ENCODE measurements around the gene PDCD11.
"Not testable (repeated sequence)": the region's sequence is repeated elsewhere in the genome, so short reads cannot be mapped to it uniquely, and the experiment has no call there.

PDCD11 gene

GRCh38 chr10:103479135-103479534 is 82.7 kb downstream of the PDCD11 start, which contains the start of gene CALHM3:
TSS of gene CALHM3 (minus strand) at chr10:103479240. CDS start at chr10:103479032, 208 bp downstream.
- peak; percentile 60 for DNase-seq

GRCh38 chr10:103480521-103480920 is 84.1 kb downstream of the PDCD11 start:
- peaks cover 4% of the 10 kb centered on the region for H3K4me1 ChIP-seq (ENCODE audit: control insufficient read depth, low read depth, low read length)
- no peak overlapping the region for H3K56ac ChIP-seq (ENCODE audit: low read length)
- no peaks in the 10 kb centered on the region for H3K36me3 ChIP-seq (ENCODE audit: control insufficient read depth, insufficient read depth, low read length)
- no peak overlapping the region for H3K4ac ChIP-seq (ENCODE audit: low read depth, low read length)
- H2AK5ac ChIP-seq (ENCODE audit: low read length), result no peak overlapping the region
- WGBS (ENCODE audit: extremely low coverage, insufficient coverage, low lambda C conversion rate), result no CpG with 5 or more reads among the region's 5 CpGs
- H3K23ac ChIP-seq (ENCODE audit: low read length), result no peak overlapping the region
- H3K27ac ChIP-seq (ENCODE audit: low read depth, low read length), result no peak overlapping the region
- no peak overlapping the region for H3K4me2 ChIP-seq (ENCODE audit: low read length)
- no peaks in the 10 kb centered on the region for H3K27me3 ChIP-seq (ENCODE audit: insufficient read depth, low read length, poor library complexity)
- no peak overlapping the region for H3K18ac ChIP-seq (ENCODE audit: low read length)
- H2BK15ac ChIP-seq (replicated peaks; ENCODE audit: low read depth), result no peak overlapping the region
- no peak overlapping the region for H4K5ac ChIP-seq (ENCODE audit: low read length)
- no peaks in the 10 kb centered on the region for H3K79me2 ChIP-seq (ENCODE audit: control insufficient read depth, insufficient read depth, low read length)
- no peaks in the 10 kb centered on the region for H3K79me1 ChIP-seq (ENCODE audit: low read length)
- no peak overlapping the region for H3K9ac ChIP-seq (ENCODE audit: low read length)
- H3K4me3 ChIP-seq (ENCODE audit: low read length), result no peak overlapping the region
- H4K8ac ChIP-seq (ENCODE audit: low read depth, low read length), result no peak overlapping the region
- H2BK120ac ChIP-seq (ENCODE audit: low read depth, low read length), result no peak overlapping the region
- DNase-seq, result no peak
- no peak overlapping the region for H2BK5ac ChIP-seq (ENCODE audit: low read length)

More at GRCh38 chr10:103479135-103479534, 82.7 kb downstream of the PDCD11 start, which contains the start of gene CALHM3:
- no peak within 1 kb of the TSS for H2BK5ac ChIP-seq (ENCODE audit: low read length)
- no peak within 1 kb of the TSS for H3K4me3 ChIP-seq (ENCODE audit: low read length)
- no peaks in the 10 kb centered on the region for H3K27me3 ChIP-seq (ENCODE audit: insufficient read depth, low read length, poor library complexity)
- no peaks in the 10 kb centered on the region for H3K79me1 ChIP-seq (ENCODE audit: low read length)
- no peaks in the 10 kb centered on the region for H3K36me3 ChIP-seq (ENCODE audit: control insufficient read depth, insufficient read depth, low read length)
- H2BK15ac ChIP-seq (replicated peaks; ENCODE audit: low read depth), result no peak within 1 kb of the TSS
- WGBS (ENCODE audit: extremely low coverage, insufficient coverage, low lambda C conversion rate), result no CpG with 5 or more reads among the region's 7 CpGs
- H3K4me2 ChIP-seq (ENCODE audit: low read length), result no peak within 1 kb of the TSS
- no peak within 1 kb of the TSS for H4K8ac ChIP-seq (ENCODE audit: low read depth, low read length)
- no peak within 1 kb of the TSS for H3K56ac ChIP-seq (ENCODE audit: low read length)
- no peak within 1 kb of the TSS for H3K18ac ChIP-seq (ENCODE audit: low read length)
- H3K4ac ChIP-seq (ENCODE audit: low read depth, low read length), result no peak within 1 kb of the TSS
- no peak within 1 kb of the TSS for H3K27ac ChIP-seq (ENCODE audit: low read depth, low read length)
- H3K23ac ChIP-seq (ENCODE audit: low read length), result no peak within 1 kb of the TSS
- H3K9ac ChIP-seq (ENCODE audit: low read length), result no peak within 1 kb of the TSS
- H2AK5ac ChIP-seq (ENCODE audit: low read length), result no peak within 1 kb of the TSS
- H3K4me1 ChIP-seq (ENCODE audit: control insufficient read depth, low read depth, low read length), result peaks cover 4% of the 10 kb centered on the region
- no peak within 1 kb of the TSS for H4K5ac ChIP-seq (ENCODE audit: low read length)
- H2BK120ac ChIP-seq (ENCODE audit: low read depth, low read length), result no peak within 1 kb of the TSS
- H3K79me2 ChIP-seq (ENCODE audit: control insufficient read depth, insufficient read depth, low read length), result no peaks in the 10 kb centered on the region

- no peaks in the 10 kb centered on the region for H3K79me1 ChIP-seq (ENCODE audit: low read length)
- H3K27me3 ChIP-seq (ENCODE audit: insufficient read depth, low read length, poor library complexity), result no peaks in the 10 kb centered on the region
- no peaks in the 10 kb centered on the region for H3K36me3 ChIP-seq (ENCODE audit: control insufficient read depth, insufficient read depth, low read length)
- H4K5ac ChIP-seq (ENCODE audit: low read length), result no peak overlapping the region
- no peak overlapping the region for H3K4me2 ChIP-seq (ENCODE audit: low read length)
- no peak overlapping the region for H3K4me3 ChIP-seq (ENCODE audit: low read length)
- H2BK120ac ChIP-seq (ENCODE audit: low read depth, low read length), result no peak overlapping the region
- H2BK5ac ChIP-seq (ENCODE audit: low read length), result no peak overlapping the region
- H3K79me2 ChIP-seq (ENCODE audit: control insufficient read depth, insufficient read depth, low read length), result no peaks in the 10 kb centered on the region
- DNase-seq, result peak; percentile 71
- H2AK5ac ChIP-seq (ENCODE audit: low read length), result no peak overlapping the region
- H3K27ac ChIP-seq (ENCODE audit: low read depth, low read length), result no peak overlapping the region
- no peak overlapping the region for H3K18ac ChIP-seq (ENCODE audit: low read length)
- H3K23ac ChIP-seq (ENCODE audit: low read length), result no peak overlapping the region
- no peaks in the 10 kb centered on the region for H3K4me1 ChIP-seq (ENCODE audit: control insufficient read depth, low read depth, low read length)
- no peak overlapping the region for H2BK15ac ChIP-seq (replicated peaks; ENCODE audit: low read depth)
- no CpG with 5 or more reads among the region's 12 CpGs for WGBS (ENCODE audit: extremely low coverage, insufficient coverage, low lambda C conversion rate)
- H3K56ac ChIP-seq (ENCODE audit: low read length), result no peak overlapping the region
- no peak overlapping the region for H3K4ac ChIP-seq (ENCODE audit: low read depth, low read length)
- H4K8ac ChIP-seq (ENCODE audit: low read depth, low read length), result no peak overlapping the region
- H3K9ac ChIP-seq (ENCODE audit: low read length), result no peak overlapping the region
These were observed 85.6 kb downstream of the PDCD11 start for GRCh38 chr10:103481974-103482531.

- H2BK15ac ChIP-seq (replicated peaks; ENCODE audit: low read depth); H3K4ac ChIP-seq (ENCODE audit: low read depth, low read length); H3K36me3 ChIP-seq (ENCODE audit: control insufficient read depth, insufficient read depth, low read length); H3K56ac ChIP-seq (ENCODE audit: low read length); H3K27me3 ChIP-seq (ENCODE audit: insufficient read depth, low read length, poor library complexity); H2AK5ac ChIP-seq (ENCODE audit: low read length); H3K79me1 ChIP-seq (ENCODE audit: low read length); H2BK5ac ChIP-seq (ENCODE audit: low read length); H3K4me1 ChIP-seq (ENCODE audit: control insufficient read depth, low read depth, low read length); H3K23ac ChIP-seq (ENCODE audit: low read length); DNase-seq; H3K9ac ChIP-seq (ENCODE audit: low read length); H4K5ac ChIP-seq (ENCODE audit: low read length); H4K8ac ChIP-seq (ENCODE audit: low read depth, low read length); H3K4me3 ChIP-seq (ENCODE audit: low read length); H2BK120ac ChIP-seq (ENCODE audit: low read depth, low read length); H3K4me2 ChIP-seq (ENCODE audit: low read length); H3K18ac ChIP-seq (ENCODE audit: low read length); H3K79me2 ChIP-seq (ENCODE audit: control insufficient read depth, insufficient read depth, low read length); H3K27ac ChIP-seq (ENCODE audit: low read depth, low read length): not testable (repeated sequence)
- WGBS (ENCODE audit: extremely low coverage, insufficient coverage, low lambda C conversion rate), result no CpG with 5 or more reads among the region's 8 CpGs
These were observed 90.4 kb downstream of the PDCD11 start for GRCh38 chr10:103486635-103487409.

DNA sequence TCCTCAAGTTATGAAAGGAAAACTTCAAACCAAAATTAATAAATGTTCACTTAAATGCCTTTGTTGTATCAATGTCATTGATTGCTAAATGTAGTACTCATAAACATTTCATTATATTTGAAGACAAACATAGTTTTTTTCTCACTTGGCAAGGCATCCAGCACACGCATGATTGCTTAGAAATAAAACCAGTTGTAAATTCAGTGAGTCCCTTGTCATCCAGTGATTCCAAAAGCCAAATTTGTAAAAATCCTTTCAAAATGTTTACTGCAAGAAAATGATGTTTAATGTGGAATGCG is 90.9 kb downstream of the PDCD11 start:
- Histone ChIP-seq H3K4ac (ENCODE audit: low read depth, low read length) (no peak overlapping the region), H3K79me1 (ENCODE audit: low read length) (no peaks in the 10 kb centered on the region), H3K4me2 (ENCODE audit: low read length) (no peak overlapping the region), H3K36me3 (ENCODE audit: control insufficient read depth, insufficient read depth, low read length) (no peaks in the 10 kb centered on the region), H3K18ac (ENCODE audit: low read length) (no peak overlapping the region), H3K4me3 (ENCODE audit: low read length) (no peak overlapping the region), H3K56ac (ENCODE audit: low read length) (no peak overlapping the region), H4K5ac (ENCODE audit: low read length) (no peak overlapping the region), H3K79me2 (ENCODE audit: control insufficient read depth, insufficient read depth, low read length) (no peaks in the 10 kb centered on the region), H3K23ac (ENCODE audit: low read length) (no peak overlapping the region), H4K8ac (ENCODE audit: low read depth, low read length) (no peak overlapping the region), H2BK15ac (replicated peaks; ENCODE audit: low read depth) (no peak overlapping the region), H3K27me3 (ENCODE audit: insufficient read depth, low read length, poor library complexity) (no peaks in the 10 kb centered on the region), H3K9ac (ENCODE audit: low read length) (no peak overlapping the region), H3K4me1 (ENCODE audit: control insufficient read depth, low read depth, low read length) (no peaks in the 10 kb centered on the region), H3K27ac (ENCODE audit: low read depth, low read length) (no peak overlapping the region), H2BK120ac (ENCODE audit: low read depth, low read length) (no peak overlapping the region), H2AK5ac (ENCODE audit: low read length) (no peak overlapping the region), H2BK5ac (ENCODE audit: low read length) (no peak overlapping the region)
- no CpG with 5 or more reads among the region's 2 CpGs for WGBS (ENCODE audit: extremely low coverage, insufficient coverage, low lambda C conversion rate)
- DNase-seq, result no peak

GRCh38 chr10:103490986-103491314 is 94.5 kb downstream of the PDCD11 start:
- Histone ChIP-seq H2AK5ac (ENCODE audit: low read length) (no peak overlapping the region), H3K79me2 (ENCODE audit: control insufficient read depth, insufficient read depth, low read length) (no peaks in the 10 kb centered on the region), H3K23ac (ENCODE audit: low read length) (no peak overlapping the region), H4K5ac (ENCODE audit: low read length) (no peak overlapping the region), H3K4me1 (ENCODE audit: control insufficient read depth, low read depth, low read length) (no peaks in the 10 kb centered on the region), H3K9ac (ENCODE audit: low read length) (no peak overlapping the region), H3K36me3 (ENCODE audit: control insufficient read depth, insufficient read depth, low read length) (no peaks in the 10 kb centered on the region), H2BK120ac (ENCODE audit: low read depth, low read length) (no peak overlapping the region), H3K4me3 (ENCODE audit: low read length) (no peak overlapping the region), H3K27me3 (ENCODE audit: insufficient read depth, low read length, poor library complexity) (peaks cover 21% of the 10 kb centered on the region), H3K79me1 (ENCODE audit: low read length) (no peaks in the 10 kb centered on the region), H3K27ac (ENCODE audit: low read depth, low read length) (no peak overlapping the region), H3K4ac (ENCODE audit: low read depth, low read length) (no peak overlapping the region), H3K18ac (ENCODE audit: low read length) (no peak overlapping the region), H2BK5ac (ENCODE audit: low read length) (no peak overlapping the region), H3K4me2 (ENCODE audit: low read length) (no peak overlapping the region), H4K8ac (ENCODE audit: low read depth, low read length) (no peak overlapping the region), H2BK15ac (replicated peaks; ENCODE audit: low read depth) (no peak overlapping the region), H3K56ac (ENCODE audit: low read length) (no peak overlapping the region)
- WGBS (ENCODE audit: extremely low coverage, insufficient coverage, low lambda C conversion rate), result no CpG with 5 or more reads among the region's 1 CpG
- no peak for DNase-seq

Data from mesendoderm (in vitro differentiated cells).